ACC112 (cell line): ENCODE data around the gene NOP9.
"Not testable (repeated sequence)": the region's sequence is repeated elsewhere in the genome, so short reads cannot be mapped to it uniquely, and the experiment has no call there.

Experiments
- H2AFZ ChIP-seq: fragments of 200-600 bp; sonication (generic); one replicate; pipeline ENCODE4 v1.6.0; 2017; ENCODE audit warnings: antibody characterized with exemption, low read length; ENCODE audit not compliant: unreplicated experiment
- H3K27ac ChIP-seq: fragments of 200-600 bp; sonication (generic); 2 replicates; pipeline ENCODE4 v1.5.1; 2014; ENCODE audit warnings: low read depth, mild to moderate bottlenecking, antibody characterized with exemption, low read length, moderate library complexity
- H3K27me3 ChIP-seq: fragments of 200-600 bp; sonication (generic); 2 replicates; pipeline ENCODE4 v1.6.1; 2014; ENCODE audit warnings: mild to moderate bottlenecking, antibody characterized with exemption, low read length, moderate library complexity, mixed read lengths; ENCODE audit not compliant: insufficient read depth
- H3K36me3 ChIP-seq: fragments of 200-600 bp; sonication (generic); 2 replicates; pipeline ENCODE4 v1.6.1; 2016; ENCODE audit warnings: mild to moderate bottlenecking, antibody characterized with exemption, low read length, moderate library complexity, mixed read lengths; ENCODE audit not compliant: insufficient read depth
- H3K4me1 ChIP-seq: fragments of 200-600 bp; sonication (generic); one replicate; pipeline ENCODE4 v1.6.1; 2016; ENCODE audit warnings: low read length, mixed read lengths; ENCODE audit not compliant: insufficient read depth, unreplicated experiment, control insufficient read depth
- H3K4me3 ChIP-seq: fragments of 200-600 bp; sonication (generic); 2 replicates; pipeline ENCODE4 v1.5.1; 2014; ENCODE audit warnings: mild to moderate bottlenecking, low read depth, low read length
- H3K79me2 ChIP-seq: fragments of 200-600 bp; sonication (generic); one replicate; pipeline ENCODE4 v1.6.0; 2016; ENCODE audit warnings: low read length; ENCODE audit not compliant: control insufficient read depth, unreplicated experiment, insufficient read depth

The NOP9 gene

DNA sequence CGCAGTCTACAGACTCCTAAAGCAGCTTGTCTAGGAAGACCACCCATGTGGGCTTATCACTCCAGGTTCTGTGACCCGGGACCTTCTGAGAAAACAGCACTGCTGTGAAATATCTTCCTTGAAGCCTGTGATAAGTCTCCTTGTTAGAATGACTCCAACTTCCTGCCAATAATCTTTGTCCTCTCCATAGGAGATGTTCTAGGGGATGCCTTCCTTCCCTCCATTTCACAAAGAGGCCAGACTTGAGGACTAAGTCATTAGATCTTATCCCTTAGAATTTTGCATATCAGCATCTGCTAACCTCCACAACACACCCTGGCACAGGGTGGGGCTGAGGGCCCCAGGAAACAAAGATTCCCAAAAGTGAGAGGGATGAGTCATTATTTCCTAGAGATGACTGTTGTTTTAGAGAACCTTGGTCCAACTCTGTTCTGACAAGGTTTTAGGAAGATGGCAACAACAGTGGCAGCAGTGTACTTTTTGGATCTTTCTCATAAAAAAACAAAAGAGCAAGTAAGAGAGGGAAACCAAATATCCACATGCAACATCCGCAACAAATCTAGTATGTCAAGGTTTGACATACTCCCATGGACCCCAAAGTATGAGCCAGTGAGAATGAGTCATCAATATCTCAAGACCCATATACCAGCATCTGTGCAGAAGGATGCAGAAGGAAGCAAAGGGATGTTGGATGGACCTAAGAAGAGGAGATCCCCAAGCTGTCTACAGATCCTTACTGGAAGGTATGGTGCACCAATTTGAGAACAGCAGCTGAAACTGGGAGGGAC lies 17.7 kb downstream of the NOP9 start:
- Histone ChIP-seq H2AFZ (no peak overlapping the region), H3K79me2 (no peaks in the 10 kb centered on the region), H3K4me3 (no peak overlapping the region)

GRCh38 chr14:24321212-24321975 lies 21.7 kb downstream of the NOP9 start:
- H2AFZ ChIP-seq: no peak overlapping the region
- H3K4me1 ChIP-seq: peaks cover 14% of the 10 kb centered on the region
- H3K27ac ChIP-seq: no peak overlapping the region
- no peaks in the 10 kb centered on the region for H3K79me2 ChIP-seq
- no peak overlapping the region for H3K4me3 ChIP-seq
- no peaks in the 10 kb centered on the region for H3K36me3 ChIP-seq
- H3K27me3 ChIP-seq: 0 out of 2 replicates have a peak, but pooled peaks cover 10% of the 10 kb centered on the region

More for the DNA sequence above, 17.7 kb downstream of the NOP9 start:
- Histone ChIP-seq H3K27ac (peak overlapping the region; percentile 34), H3K36me3 (no peaks in the 10 kb centered on the region), H3K27me3 (0 out of 2 replicates have a peak, but pooled peaks cover 10% of the 10 kb centered on the region), H3K4me1 (peaks cover 14% of the 10 kb centered on the region)

DNA sequence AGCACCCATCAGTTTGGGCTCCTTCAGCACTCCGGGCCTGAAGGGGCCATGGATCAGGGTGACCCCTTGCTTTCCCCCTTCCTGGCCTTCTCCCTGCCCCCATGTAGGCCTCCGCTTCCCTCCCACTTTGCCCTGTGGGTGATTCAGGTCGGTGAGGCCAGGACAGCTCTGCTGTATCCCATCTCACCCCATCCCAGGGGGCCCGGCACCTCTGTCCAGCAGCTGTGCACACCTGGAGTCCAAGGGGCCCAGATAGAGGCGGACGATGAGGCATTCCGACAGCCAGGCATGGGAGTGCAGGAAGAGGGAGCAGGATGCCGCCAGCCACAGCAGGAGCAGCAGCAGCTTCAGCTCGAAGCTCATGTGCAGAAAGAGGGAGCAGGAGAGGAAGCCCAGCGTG lies 23.0 kb downstream of the NOP9 start:
- Histone ChIP-seq H2AFZ (no peak overlapping the region), H3K4me1 (peaks cover 3% of the 10 kb centered on the region), H3K27ac (no peak overlapping the region), H3K79me2 (no peaks in the 10 kb centered on the region), H3K27me3 (0 out of 2 replicates have a peak, but pooled peaks cover 10% of the 10 kb centered on the region), H3K36me3 (no peaks in the 10 kb centered on the region), H3K4me3 (no peak overlapping the region)

- no peak overlapping the region for H3K27ac ChIP-seq
- H3K79me2 ChIP-seq: no peaks in the 10 kb centered on the region
- H3K4me3 ChIP-seq: no peak overlapping the region
- 0 out of 2 replicates have a peak, but pooled peaks cover 10% of the 10 kb centered on the region for H3K27me3 ChIP-seq
- H2AFZ ChIP-seq: no peak overlapping the region
- H3K36me3 ChIP-seq: no peaks in the 10 kb centered on the region
- H3K4me1 ChIP-seq: no peaks in the 10 kb centered on the region
Observed at GRCh38 chr14:24323341-24323740, 23.7 kb downstream of the NOP9 start.

DNA sequence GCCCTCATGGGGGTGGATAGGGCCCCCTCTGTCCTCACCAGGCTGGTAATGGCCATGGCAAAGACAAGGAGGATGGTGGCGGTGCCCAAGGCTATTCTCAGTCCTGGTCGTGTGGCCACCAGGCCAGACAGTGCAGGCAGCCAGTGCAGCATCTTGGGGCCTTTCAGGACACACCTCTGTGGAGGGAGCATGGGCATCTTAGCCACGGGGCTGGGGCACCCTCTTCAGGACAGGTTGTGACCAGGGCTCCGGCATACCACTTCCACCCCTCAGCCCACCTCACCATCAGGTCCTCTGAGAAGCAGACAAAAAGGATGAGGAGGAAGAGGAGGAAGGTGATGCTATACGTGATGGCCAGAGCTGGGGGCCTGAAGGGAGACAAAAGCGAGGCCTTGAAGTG lies 24.4 kb downstream of the NOP9 start:
- no peak overlapping the region for H3K27ac ChIP-seq
- 0 out of 2 replicates have a peak, but pooled peaks cover 10% of the 10 kb centered on the region for H3K27me3 ChIP-seq
- no peak overlapping the region for H2AFZ ChIP-seq
- no peaks in the 10 kb centered on the region for H3K36me3 ChIP-seq
- H3K79me2 ChIP-seq: no peaks in the 10 kb centered on the region
- no peaks in the 10 kb centered on the region for H3K4me1 ChIP-seq
- no peak overlapping the region for H3K4me3 ChIP-seq

- no peaks in the 10 kb centered on the region for H3K79me2 ChIP-seq
- H3K27me3 ChIP-seq: 0 out of 2 replicates have a peak, but pooled peaks cover 4% of the 10 kb centered on the region
- no peak overlapping the region for H3K27ac ChIP-seq
- no peak overlapping the region for H2AFZ ChIP-seq
- no peaks in the 10 kb centered on the region for H3K4me1 ChIP-seq
- H3K4me3 ChIP-seq: no peak overlapping the region
- H3K36me3 ChIP-seq: no peaks in the 10 kb centered on the region
Observed at GRCh38 chr14:24325041-24325530, 25.4 kb downstream of the NOP9 start.

DNA sequence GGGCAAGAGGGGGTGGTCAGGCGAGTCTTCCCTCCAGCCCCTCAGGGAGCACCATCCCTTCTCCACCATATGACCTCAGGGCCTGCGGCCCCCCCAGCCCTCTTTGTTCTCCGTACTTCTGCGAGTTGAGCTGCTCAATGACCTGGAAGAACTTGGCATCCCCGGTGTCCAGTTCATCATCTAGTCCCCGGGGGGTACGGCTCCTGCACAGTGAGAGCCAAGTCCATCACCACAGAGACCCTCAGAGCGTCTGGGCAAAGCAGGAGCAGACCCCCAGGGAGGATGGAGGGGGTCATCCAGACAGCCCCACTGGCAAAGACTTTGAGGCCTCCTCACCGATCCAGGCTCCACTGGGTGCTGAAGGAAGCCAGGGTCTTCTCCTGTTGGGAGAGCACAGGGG lies 26.3 kb downstream of the NOP9 start:
- Histone ChIP-seq H3K4me1 (no peaks in the 10 kb centered on the region), H2AFZ (no peak overlapping the region), H3K27me3 (no peaks in the 10 kb centered on the region), H3K4me3 (no peak overlapping the region), H3K36me3 (no peaks in the 10 kb centered on the region), H3K27ac (no peak overlapping the region), H3K79me2 (no peaks in the 10 kb centered on the region)

- H3K4me3 ChIP-seq: no peak overlapping the region
- no peak overlapping the region for H3K27ac ChIP-seq
- H3K27me3 ChIP-seq: peaks cover under 1% of the 10 kb centered on the region; the same call in 1 of the 2 replicates
- no peaks in the 10 kb centered on the region for H3K4me1 ChIP-seq
- H2AFZ ChIP-seq: no peak overlapping the region
- H3K36me3 ChIP-seq: no peaks in the 10 kb centered on the region
- H3K79me2 ChIP-seq: no peaks in the 10 kb centered on the region
Observed at GRCh38 chr14:24327303-24327702, 27.7 kb downstream of the NOP9 start.

DNA sequence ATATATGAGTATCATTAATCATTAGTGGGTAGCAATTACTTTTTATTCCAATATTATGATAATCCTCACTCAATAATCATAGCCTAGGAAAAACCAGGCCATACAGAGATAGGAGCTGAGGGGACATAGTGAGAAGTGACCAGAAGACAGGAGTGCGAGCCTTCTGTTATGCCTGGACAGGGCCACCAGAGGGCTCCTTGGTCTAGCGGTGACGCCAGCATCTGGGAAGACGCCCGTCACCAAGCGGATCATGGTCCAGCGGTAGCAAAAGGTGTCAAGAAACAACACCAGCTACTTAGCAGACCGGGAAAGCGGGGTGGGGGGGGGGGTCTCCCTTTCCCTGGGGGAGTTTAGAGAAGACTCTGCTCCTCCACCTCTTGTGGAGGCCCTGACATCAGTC lies 28.3 kb downstream of the NOP9 start:
- H2AFZ ChIP-seq, H3K4me1 ChIP-seq, H3K27me3 ChIP-seq, H3K79me2 ChIP-seq, H3K36me3 ChIP-seq, H3K4me3 ChIP-seq, H3K27ac ChIP-seq: not testable (repeated sequence)

GRCh38 chr14:24329073-24329663 lies 29.5 kb downstream of the NOP9 start:
- Histone ChIP-seq H3K4me1 (no peaks in the 10 kb centered on the region), H3K27me3 (peaks cover 8% of the 10 kb centered on the region; the same call in 1 of the 2 replicates), H3K4me3 (no peak overlapping the region), H2AFZ (no peak overlapping the region), H3K79me2 (no peaks in the 10 kb centered on the region), H3K27ac (no peak overlapping the region), H3K36me3 (no peaks in the 10 kb centered on the region)
